Measurements from ENCODE around the gene HECTD1. TPM values are rescaled to one million over a fixed set of nuclear protein-coding genes. Genes with fewer than 3 reads are reported as not detected.

Gene HECTD1
- total RNA-seq, 1 experiment from 2014 or later = 160 TPM

DNA sequence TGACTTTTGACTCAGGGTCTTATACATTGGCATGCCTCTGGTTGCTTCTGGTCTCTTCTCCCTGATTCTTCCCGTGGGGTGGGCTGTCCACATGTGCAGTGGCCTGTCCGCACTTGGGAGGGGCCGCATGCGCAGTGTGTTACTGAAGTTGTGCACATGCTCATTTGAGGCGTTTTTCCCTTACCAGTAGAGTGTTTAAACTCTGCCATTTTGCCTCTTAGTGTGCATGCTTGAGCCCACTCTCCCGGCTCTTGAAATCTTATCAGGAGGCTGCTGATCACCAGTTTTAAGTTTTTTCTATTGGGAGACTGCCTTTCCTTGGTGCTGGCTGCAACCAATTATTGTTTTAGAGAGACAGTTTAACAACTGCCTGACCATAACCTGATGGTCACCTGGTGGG lies 32.1 kb upstream of the HECTD1 start:
- ChIA-PET POLR2A (no interaction called here), CTCF (no interaction called here), RAD21 (ENCODE audit: low non-redundant PET in 1 of 2, low total read pairs in 2 of 2, uncharacterized antibody in 2 of 2, unreplicated experiment in 2 of 2) (no interaction called here)
- Histone ChIP-seq H3K4me3 (replicated peaks in 1 of 2; ENCODE audit: low read depth in 1 of 2, low read length in 2 of 2) (no peak overlapping the region), H3K79me2 (ENCODE audit: insufficient read depth, low read length) (no peaks in the 10 kb centered on the region), H3K36me3 (ENCODE audit: control insufficient read depth in 1 of 2, insufficient read depth in 2 of 2, low read length in 2 of 2) (no peaks in the 10 kb centered on the region), H2AFZ (ENCODE audit: low read depth, low read length, poor library complexity, severe bottlenecking) (no peak overlapping the region), H3K27me3 (ENCODE audit: insufficient read depth, low read length) (no peaks in the 10 kb centered on the region), H4K20me1 (ENCODE audit: insufficient read depth) (no peaks in the 10 kb centered on the region), H3K9me3 (ENCODE audit: control insufficient read depth in 1 of 2, insufficient read depth in 1 of 2, low read depth in 1 of 2, low read length in 2 of 2) (no peaks in the 10 kb centered on the region), H3K9ac (ENCODE audit: low read length) (no peak overlapping the region), H3K4me2 (ENCODE audit: low read length) (no peak overlapping the region), H3K4me1 (ENCODE audit: control insufficient read depth in 1 of 2, insufficient read depth in 2 of 2, low read length in 2 of 2) (peaks cover 16 to 31% of the 10 kb centered on the region in 2 experiments), H3K27ac (ENCODE audit: low read depth, low read length) (no peak overlapping the region), H3K9me2 (ENCODE audit: insufficient read depth) (no peaks in the 10 kb centered on the region)
- DNase-seq (ENCODE audit: low read depth, low spot score) (no peak), ATAC-seq (no peak)
- intact Hi-C loops (cut with micrococcal nuclease) = no loop called here
- BruUV-seq (replicated peaks) = no TSS peak
- no peak for TF ChIP-seq POLR2AphosphoS5 (IDR thresholded peaks at IDR 0.05; ENCODE audit: low read depth, low read length)
- TF ChIP-seq SRF (IDR thresholded peaks at IDR 0.05; ENCODE audit: low read depth) = no peak
- no peak for TF ChIP-seq JUND (IDR thresholded peaks at IDR 0.05)
- no peak for TF ChIP-seq ZFX (IDR thresholded peaks at IDR 0.05)
- no peak for TF ChIP-seq ELF1 (IDR thresholded peaks at IDR 0.05; ENCODE audit: borderline replicate concordance, low read depth)
- no peak for TF ChIP-seq RAD21 (IDR thresholded peaks at IDR 0.05; ENCODE audit: low read depth)
- TF ChIP-seq EGR1 (IDR thresholded peaks at IDR 0.05; ENCODE audit: low read depth) = no peak

DNA sequence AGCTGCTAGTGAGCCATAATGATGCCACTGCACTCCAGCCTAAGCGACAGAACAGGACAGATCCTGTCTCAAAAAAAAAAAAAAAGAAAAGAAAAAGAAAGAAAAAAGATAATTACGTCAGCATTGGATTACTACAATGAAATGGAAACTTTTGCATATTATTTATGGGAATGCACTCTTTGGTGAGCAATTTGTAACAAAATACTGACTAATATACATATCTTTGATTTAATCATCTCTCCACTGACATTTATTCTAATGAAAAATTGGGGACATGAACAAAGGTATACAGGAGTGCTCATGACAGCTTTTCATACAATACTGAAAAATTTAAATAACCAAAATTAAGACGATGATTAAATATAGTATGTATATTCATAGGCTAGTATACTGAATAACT lies 27.9 kb upstream of the HECTD1 start:
- no peaks in the 10 kb centered on the region for H3K79me2 ChIP-seq (ENCODE audit: insufficient read depth, low read length)
- DNase-seq (ENCODE audit: low read depth, low spot score) (no peak), ATAC-seq (no peak)
- H4K20me1 ChIP-seq (ENCODE audit: insufficient read depth) = no peaks in the 10 kb centered on the region
- no peaks in the 10 kb centered on the region for H3K9me2 ChIP-seq (ENCODE audit: insufficient read depth)
- no peaks in the 10 kb centered on the region for H3K36me3 ChIP-seq (ENCODE audit: control insufficient read depth in 1 of 2, insufficient read depth in 2 of 2, low read length in 2 of 2)
- BruUV-seq (replicated peaks) = no TSS peak
- ChIA-PET RAD21 (ENCODE audit: low non-redundant PET in 1 of 2, low total read pairs in 2 of 2, uncharacterized antibody in 2 of 2, unreplicated experiment in 2 of 2) (no interaction called here), CTCF (no interaction called here), POLR2A (interaction anchor here (1.2 kb wide), 1 partner anchor 26 kb away, joined by 3 read pairs; no protein-coding TSS in a partner anchor)
- no peak overlapping the region for H3K27ac ChIP-seq (ENCODE audit: low read depth, low read length)
- H3K27me3 ChIP-seq (ENCODE audit: insufficient read depth, low read length) = no peaks in the 10 kb centered on the region
- peaks cover under 1% of the 10 kb centered on the region in 2 experiments; a peak in 1 of 4 replicates for H3K4me1 ChIP-seq (ENCODE audit: control insufficient read depth in 1 of 2, insufficient read depth in 2 of 2, low read length in 2 of 2)
- no peaks in the 10 kb centered on the region for H3K9me3 ChIP-seq (ENCODE audit: control insufficient read depth in 1 of 2, insufficient read depth in 1 of 2, low read depth in 1 of 2, low read length in 2 of 2)
- intact Hi-C loops (cut with micrococcal nuclease) = no loop called here
- TF ChIP-seq, protein P1, sequence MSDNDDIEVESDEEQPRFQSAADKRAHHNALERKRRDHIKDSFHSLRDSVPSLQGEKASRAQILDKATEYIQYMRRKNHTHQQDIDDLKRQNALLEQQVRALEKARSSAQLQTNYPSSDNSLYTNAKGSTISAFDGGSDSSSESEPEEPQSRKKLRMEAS (IDR thresholded peaks at IDR 0.05) = no peak
- TF ChIP-seq EZH2phosphoT487 (IDR thresholded peaks at IDR 0.05; ENCODE audit: borderline replicate concordance) (no peak), TCF7L2 (IDR thresholded peaks at IDR 0.05; ENCODE audit: borderline replicate concordance, extremely low read depth, insufficient read depth, insufficient read length) (no peak), FOSL1 (IDR thresholded peaks at IDR 0.05; ENCODE audit: low read depth) (no peak), SIN3A (IDR thresholded peaks at IDR 0.05; ENCODE audit: low read depth) (no peak), CBX3 (IDR thresholded peaks at IDR 0.05; ENCODE audit: low read depth) (no peak), YY1 (IDR thresholded peaks at IDR 0.05; ENCODE audit: extremely low read depth, insufficient replicate concordance, low read depth, low read length) (no peak)
- H3K9ac ChIP-seq (ENCODE audit: low read length) = no peak overlapping the region
- H3K4me2 ChIP-seq (ENCODE audit: low read length) = no peak overlapping the region
- H3K4me3 ChIP-seq (replicated peaks in 1 of 2; ENCODE audit: low read depth in 1 of 2, low read length in 2 of 2) = no peak overlapping the region
- no peak overlapping the region for H2AFZ ChIP-seq (ENCODE audit: low read depth, low read length, poor library complexity, severe bottlenecking)

All from HCT116 (cell line).